GM21423 (cell line): Measurements from ENCODE around the gene DGKB.

Experiments
- ATAC-seq: cut with Tn5 transposase; IDR thresholded peaks from one replicate; pipeline ENCODE4 v1.9.1; 2021; ENCODE audit warnings: mild to moderate bottlenecking, moderate library complexity; ENCODE audit not compliant: unreplicated experiment

Gene DGKB

GRCh38 chr7:14825912-14826311 is 76.6 kb downstream of the DGKB start:
- ATAC-seq, result no peak

DNA sequence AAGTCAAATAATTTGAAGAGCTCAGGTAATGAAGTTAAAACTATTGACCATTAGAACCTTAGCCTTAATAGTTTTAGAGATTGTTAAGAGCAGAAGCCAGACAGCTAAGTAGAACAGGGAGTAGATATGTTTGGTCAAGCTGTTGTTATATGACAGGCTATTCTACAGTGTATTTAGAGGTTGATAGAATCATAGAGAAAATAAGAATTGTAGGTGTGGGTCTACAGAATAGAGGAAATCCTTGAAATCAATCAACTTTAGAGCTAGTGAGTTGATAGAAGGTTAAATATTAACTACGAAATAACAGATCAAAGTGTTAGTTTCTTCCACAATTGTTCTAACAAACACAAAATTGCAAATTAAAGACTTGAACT is 80.1 kb downstream of the DGKB start:
- ATAC-seq, result no peak

GRCh38 chr7:14821757-14822480 is 80.6 kb downstream of the DGKB start:
- ATAC-seq, result no peak

DNA sequence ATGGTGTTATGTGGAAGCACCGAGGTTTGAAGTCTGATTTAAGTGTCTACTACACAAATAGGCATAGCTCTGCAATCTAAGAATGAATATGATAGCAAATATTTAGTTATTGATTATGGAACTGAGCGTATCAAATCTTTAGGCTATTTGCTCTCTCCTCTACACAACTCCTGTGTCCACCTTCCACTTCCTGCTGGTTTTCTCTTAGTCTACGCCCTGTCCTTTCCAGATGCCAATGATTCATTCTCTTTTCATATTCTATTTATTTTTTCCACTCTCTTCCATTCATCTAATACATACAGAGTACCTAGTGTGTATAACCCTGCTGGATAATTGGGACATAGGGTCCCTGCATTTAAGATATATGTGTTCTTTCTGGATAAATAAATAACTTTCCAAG is 83.7 kb downstream of the DGKB start:
- ATAC-seq, result no peak

DNA sequence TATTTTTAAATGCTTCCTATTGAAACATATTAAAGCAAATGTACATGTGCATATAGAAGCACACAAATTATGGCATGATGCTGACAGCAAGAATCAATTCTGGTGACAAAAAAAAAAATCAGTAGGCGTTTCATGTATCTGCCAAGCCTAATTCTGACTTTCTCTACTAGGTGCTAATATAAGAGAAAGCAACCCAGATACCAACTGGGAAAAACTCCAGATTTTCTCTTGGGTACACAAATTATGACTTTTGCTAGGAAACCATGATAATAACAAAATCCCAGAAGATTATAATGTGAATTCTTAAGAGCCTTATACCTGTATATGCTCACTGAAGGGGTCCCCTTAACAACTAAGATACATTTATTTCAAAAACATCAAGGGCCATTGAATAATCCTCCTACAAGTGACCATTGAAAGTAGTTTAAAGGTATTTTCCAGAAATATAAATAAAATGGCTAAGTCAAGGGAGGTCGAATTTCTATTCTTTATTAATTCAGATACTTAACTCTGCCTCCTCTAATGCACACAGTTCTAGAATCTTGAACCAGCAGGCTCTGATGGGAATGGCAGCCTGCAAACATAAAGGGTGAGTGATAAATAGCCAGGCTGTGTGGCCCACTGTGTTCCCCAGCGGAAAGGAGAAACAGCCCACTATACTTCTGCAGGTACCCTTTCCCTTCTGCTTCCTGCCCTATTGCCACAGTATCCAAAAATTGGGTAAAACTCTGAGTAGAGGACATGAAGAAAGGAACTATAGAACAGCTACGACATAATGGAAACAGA is 84.5 kb downstream of the DGKB start:
- ATAC-seq, result no peak

GRCh38 chr7:14807507-14807906 is 95.0 kb downstream of the DGKB start:
- ATAC-seq, result no peak

GRCh38 chr7:14806891-14807290 is 95.7 kb downstream of the DGKB start:
- no peak for ATAC-seq

- ATAC-seq, result no peak
Observed at GRCh38 chr7:14805105-14805719, 97.3 kb downstream of the DGKB start.

DNA sequence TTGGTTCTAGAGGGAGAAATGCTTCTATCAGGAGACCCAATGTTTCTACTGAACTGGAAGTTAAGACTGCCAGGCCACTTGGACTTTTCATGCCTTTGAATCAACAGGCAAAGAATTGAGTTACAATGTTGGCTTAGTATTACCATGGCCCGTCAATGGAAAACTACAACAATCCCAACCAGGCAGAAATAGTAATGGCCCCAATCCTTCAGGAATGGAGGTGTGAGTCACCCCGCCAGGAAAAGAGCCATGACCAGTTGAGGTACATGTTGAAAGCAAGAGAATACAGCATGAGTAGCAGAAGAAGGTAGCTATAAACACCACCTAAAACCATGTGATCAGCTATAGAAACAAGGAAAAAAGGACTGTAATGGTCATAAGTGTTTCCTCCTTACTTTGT is 101.9 kb downstream of the DGKB start:
- no peak for ATAC-seq

GRCh38 chr7:14793151-14793550 is 109.4 kb downstream of the DGKB start:
- ATAC-seq, result no peak

- no peak for ATAC-seq
Observed at GRCh38 chr7:14787551-14787950, 115.0 kb downstream of the DGKB start.

- ATAC-seq, result no peak
Observed at GRCh38 chr7:14786314-14786895, 116.1 kb downstream of the DGKB start.

DNA sequence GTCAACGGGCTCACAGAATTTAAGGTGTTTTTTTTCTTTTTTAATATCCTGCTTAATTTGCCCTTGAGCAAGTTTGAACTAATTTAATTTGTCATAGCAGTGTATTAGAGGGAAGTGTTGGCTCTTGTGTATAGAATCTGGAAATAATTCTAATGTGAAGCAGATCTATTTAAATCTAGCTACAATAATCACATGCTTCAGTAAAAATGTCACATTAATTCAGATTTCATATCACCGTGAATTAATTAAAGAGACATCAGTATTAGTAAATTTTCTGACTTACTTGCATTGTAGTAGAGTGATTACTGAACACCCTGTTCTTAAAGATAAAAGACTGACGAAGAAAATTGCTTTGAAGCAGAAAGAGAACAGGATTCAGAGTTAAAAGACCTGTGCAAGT is 124.7 kb downstream of the DGKB start:
- ATAC-seq, result no peak

GRCh38 chr7:14776266-14776665 is 126.3 kb downstream of the DGKB start:
- no peak for ATAC-seq

DNA sequence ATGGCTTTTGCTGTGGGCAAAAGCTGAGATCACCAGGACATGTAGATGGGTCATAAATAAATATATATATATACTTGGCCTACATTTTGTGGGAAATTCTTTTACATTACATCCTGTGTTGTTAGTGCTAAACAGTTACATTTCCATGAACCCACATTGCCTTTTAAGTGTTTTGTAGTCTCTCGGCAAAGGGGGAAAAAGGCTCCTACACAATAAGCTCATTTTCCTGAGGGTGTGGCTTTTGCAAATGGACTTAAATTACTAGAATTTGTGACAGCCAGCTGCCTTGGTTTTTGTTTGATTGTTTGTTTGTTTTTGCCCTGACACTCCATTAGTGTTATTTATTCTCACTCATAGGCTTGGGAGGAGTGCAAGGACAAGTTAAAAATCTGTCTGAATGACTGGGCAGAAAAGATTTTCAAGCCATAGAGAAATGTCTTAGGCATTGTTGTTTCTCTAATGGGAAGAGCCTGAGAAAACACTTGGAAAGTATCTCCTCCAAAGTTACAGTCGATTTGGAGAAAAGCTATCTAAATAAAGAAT is 128.8 kb downstream of the DGKB start:
- no peak for ATAC-seq

DNA sequence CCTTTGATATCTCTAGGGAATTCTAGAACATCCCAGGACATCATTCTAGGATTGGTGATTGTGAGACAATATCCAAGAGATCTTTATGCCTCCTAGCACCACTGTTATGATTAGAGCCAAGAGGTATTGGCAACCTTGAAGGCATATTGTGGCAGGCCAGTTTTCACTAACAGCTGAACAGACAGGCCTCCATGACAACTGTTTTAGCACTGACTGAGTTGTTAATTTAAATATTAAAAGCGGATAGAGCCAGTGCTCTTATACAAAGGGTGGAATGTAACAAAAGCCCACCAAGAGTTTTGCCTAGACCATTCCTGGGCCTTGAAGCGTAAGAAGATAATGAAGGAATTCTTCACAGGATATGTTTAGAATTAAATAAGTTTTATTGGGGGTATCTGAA is 131.9 kb downstream of the DGKB start:
- ATAC-seq, result no peak

DNA sequence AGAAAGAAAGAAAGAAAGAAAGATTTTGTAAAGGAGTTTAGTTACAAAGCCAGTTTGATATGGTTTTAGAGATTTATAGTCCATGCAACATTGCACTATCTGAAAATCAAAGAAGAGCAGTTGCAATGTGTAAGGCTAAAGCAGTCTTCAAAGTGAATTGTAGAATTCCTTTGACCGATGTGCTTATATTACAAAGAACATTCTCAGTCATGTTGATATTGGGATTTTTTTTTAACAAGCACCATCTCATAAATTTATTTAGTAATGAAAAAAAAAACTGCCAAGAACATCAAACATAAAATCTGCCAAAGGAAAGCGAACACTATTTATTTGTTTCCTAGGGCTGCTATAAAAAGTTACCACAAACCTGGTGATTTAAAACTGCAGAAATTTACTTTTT is 133.3 kb downstream of the DGKB start:
- ATAC-seq, result no peak

- ATAC-seq, result no peak
Observed at GRCh38 chr7:14767716-14768425, 134.7 kb downstream of the DGKB start.

DNA sequence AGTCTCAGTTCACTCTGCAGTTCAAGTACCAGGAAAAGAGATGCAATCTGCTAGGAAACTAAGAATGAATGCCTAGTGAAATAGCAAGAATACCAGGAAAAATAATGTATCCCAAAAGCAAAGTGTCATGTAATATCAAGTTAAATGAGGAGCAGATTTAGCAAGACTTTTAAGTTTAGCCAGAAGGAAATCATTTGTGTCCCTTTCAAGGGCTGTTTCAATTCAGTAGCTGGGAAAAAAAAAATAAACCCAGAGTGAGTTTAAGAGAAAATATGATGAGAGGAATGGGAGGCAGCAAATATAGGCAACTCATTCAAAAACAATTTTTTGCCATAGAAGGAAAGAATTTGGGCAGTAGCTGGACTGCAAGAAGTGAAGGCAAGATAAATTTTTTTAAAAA is 135.8 kb downstream of the DGKB start:
- ATAC-seq, result no peak

DNA sequence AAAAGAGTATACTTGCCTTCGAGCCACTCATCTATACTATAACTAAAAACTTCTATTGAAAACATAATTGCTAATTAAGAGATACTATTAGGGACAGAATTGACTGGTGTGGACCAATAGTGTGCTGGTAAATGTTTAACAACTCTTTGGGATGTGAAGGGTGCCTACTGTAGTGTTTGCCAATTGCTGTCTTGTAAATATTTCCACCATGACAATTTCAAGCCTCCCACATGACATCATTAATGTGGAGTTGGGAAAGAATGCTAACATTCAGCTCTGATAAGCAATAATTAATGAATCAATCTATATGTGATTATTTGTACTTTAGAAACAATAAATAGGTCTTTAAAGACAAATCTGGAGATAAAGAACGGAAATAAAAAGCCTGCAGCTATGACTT is 136.8 kb downstream of the DGKB start:
- ATAC-seq, result no peak

DNA sequence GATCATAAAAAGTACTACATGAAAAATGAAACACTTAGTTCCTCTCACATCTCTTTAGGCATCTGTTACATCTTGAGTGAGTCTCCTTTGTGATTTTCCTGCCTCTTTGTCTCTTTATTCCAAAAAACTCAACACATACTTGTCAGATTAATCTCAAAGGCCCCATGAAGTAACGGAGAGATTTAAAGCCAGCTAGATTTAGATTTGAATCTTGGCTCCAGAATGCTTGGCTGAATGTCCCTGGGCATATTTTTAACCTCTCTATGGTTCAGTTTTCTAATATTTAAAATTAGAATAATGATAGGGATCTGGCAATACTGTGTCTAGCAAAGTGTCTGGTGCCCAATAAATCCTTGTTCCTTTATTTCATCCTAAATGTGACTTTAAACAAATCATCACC is 140.0 kb downstream of the DGKB start:
- no peak for ATAC-seq
